GM11168 (cell line): Measurements from ENCODE around the gene ELSPBP1.
"Not testable (repeated sequence)": the region's sequence is repeated elsewhere in the genome, so short reads cannot be mapped to it uniquely, and the experiment has no call there.

Experiments
- in situ Hi-C: fragments of 300-500 bp; cut with MboI; formaldehyde crosslinking; loops from one replicate; pipeline ENCODE4 v1.12.0; 2022; ENCODE audit warnings: low sequenced_read_pairs; ENCODE audit not compliant: unreplicated experiment

ELSPBP1 gene

GRCh38 chr19:47994209-47994802 is at the start of gene ELSPBP1:
Gene ELSPBP1 (plus strand): TSS chr19:47994632. CDS start chr19:48008668, 14,036 bp downstream.
- in situ Hi-C loops = no loop called here

- in situ Hi-C loops = not testable (repeated sequence)
Measured at GRCh38 chr19:47949852-47950521, 44.4 kb upstream of the ELSPBP1 start.

GRCh38 chr19:47952132-47952531 is 42.3 kb upstream of the ELSPBP1 start:
- in situ Hi-C loops = not testable (repeated sequence)

- in situ Hi-C loops = not testable (repeated sequence)
Measured at GRCh38 chr19:47955936-47956335, 38.5 kb upstream of the ELSPBP1 start.

GRCh38 chr19:47973529-47973928 is 20.9 kb upstream of the ELSPBP1 start:
- in situ Hi-C loops = no loop called here

GRCh38 chr19:47991191-47991808 is 3.1 kb upstream of the ELSPBP1 start:
- in situ Hi-C loops = no loop called here

- in situ Hi-C loops = no loop called here
Measured at GRCh38 chr19:47992070-47992469, 2.4 kb upstream of the ELSPBP1 start, which contains the start of gene BSPH1. Gene BSPH1 (minus strand): TSS chr19:47992170. CDS start chr19:47992081, 89 bp downstream.

GRCh38 chr19:47996230-47996727 is 1.8 kb downstream of the ELSPBP1 start:
- in situ Hi-C loops = no loop called here

- in situ Hi-C loops = no loop called here
Measured at GRCh38 chr19:47998800-47999199, 4.4 kb downstream of the ELSPBP1 start.

- in situ Hi-C loops = no loop called here
Measured at GRCh38 chr19:48000846-48001245, 6.4 kb downstream of the ELSPBP1 start.

GRCh38 chr19:48004236-48004635 is 9.8 kb downstream of the ELSPBP1 start:
- in situ Hi-C loops = no loop called here

GRCh38 chr19:48006762-48007161 is 12.3 kb downstream of the ELSPBP1 start:
- in situ Hi-C loops = no loop called here

GRCh38 chr19:48010932-48011758 is 16.7 kb downstream of the ELSPBP1 start:
- in situ Hi-C loops = no loop called here

GRCh38 chr19:48020686-48021085 is 26.3 kb downstream of the ELSPBP1 start:
- in situ Hi-C loops = no loop called here

- in situ Hi-C loops = no loop called here
Measured at GRCh38 chr19:48023011-48023410, 28.6 kb downstream of the ELSPBP1 start.

- in situ Hi-C loops = no loop called here
Measured at GRCh38 chr19:48023518-48023917, 29.1 kb downstream of the ELSPBP1 start.

GRCh38 chr19:48025480-48025879 is 31.0 kb downstream of the ELSPBP1 start:
- in situ Hi-C loops = no loop called here

GRCh38 chr19:48029431-48029830 is 35.0 kb downstream of the ELSPBP1 start:
- in situ Hi-C loops = no loop called here

- in situ Hi-C loops = no loop called here
Measured at GRCh38 chr19:48030073-48030472, 35.6 kb downstream of the ELSPBP1 start.

- in situ Hi-C loops = no loop called here
Measured at GRCh38 chr19:48033604-48034003, 39.2 kb downstream of the ELSPBP1 start.
